Prostate gland (tissue), 2 donors: Measurements from ENCODE around the gene STXBP4. TPM values are rescaled to one million over a fixed set of nuclear protein-coding genes. Genes with fewer than 3 reads are reported as not detected.

Source experiments
- DNase-seq: peaks from one replicate; pipeline ENCODE4 v3.0.0-alpha.2; 2019; ENCODE audit warnings: low spot score
- H3K27ac ChIP-seq, 2 donors: fragments of 200-600 bp; sonication (generic); 2 replicates each; pipeline ENCODE4 v1.5.1; 2017 to 2019
- H3K27me3 ChIP-seq: fragments of 200-600 bp; sonication (generic); replicated peaks from 2 replicates; pipeline ENCODE4 v1.5.1; 2019; ENCODE audit not compliant: insufficient read depth
- H3K36me3 ChIP-seq, 2 donors: fragments of 200-600 bp; sonication (generic); 1 replicate in 1 of 2; 2 replicates in 1 of 2; pipeline versions ENCODE4 v1.5.1 to v1.8.1; 2017 to 2019
- H3K4me1 ChIP-seq: fragments of 200-600 bp; sonication (generic); replicated peaks from 2 replicates; pipeline ENCODE4 v1.5.1; 2019
- H3K4me3 ChIP-seq, 2 donors: fragments of 200-600 bp; sonication (generic); 2 replicates each; pipeline ENCODE4 v1.5.1; 2017 to 2019
- H3K9me3 ChIP-seq: fragments of 200-600 bp; sonication (generic); 2 replicates; pipeline ENCODE4 v1.5.1; 2017
- POLR2A ChIP-seq: fragments of 450-650 bp; IDR thresholded peaks from one replicate; pipeline ENCODE4 v1.6.1; 2016; ENCODE audit warnings: antibody characterized with exemption, mild to moderate bottlenecking
- POLR2AphosphoS5 ChIP-seq: sonication (generic); formaldehyde crosslinking; IDR thresholded peaks from one replicate; pipeline ENCODE4 v1.6.1; 2017; ENCODE audit warnings: antibody characterized with exemption
- WGBS: methylation state at CpG from one replicate; pipeline ENCODE4 v1.1.5; 2018; 5-methylcytosine and 5-hydroxymethylcytosine counted together
- intact Hi-C: fragments of 100-400 bp; cut with DNase I; formaldehyde crosslinking; loops from one replicate; pipeline ENCODE4 v1.14.2; 2022
- total RNA-seq, 2 donors: library from RNA; depleted of rRNA; stranded (reverse); fragments of >200 nt; gene quantifications; one replicate each; pipeline ENCODE4 v1.1.0, GENCODE V29; 2016
- TF ChIP-seq, protein P1 (sequence below), 4 experiments: fragments of 200-600 bp in 2 of 4; fragments of 450-650 bp in 2 of 4; sonication (generic) in 2 of 4; IDR thresholded peaks; 1 replicate in 3 of 4; 2 replicates in 1 of 4; pipeline ENCODE4 v1.5.1; 2016 to 2019; ENCODE audit warnings: antibody characterized with exemption in 4 of 4, mild to moderate bottlenecking in 2 of 4, moderate library complexity in 2 of 4

STXBP4 gene
- total RNA-seq, 2 donors from 2014 or later: 7.2 to 29.0 TPM

DNA sequence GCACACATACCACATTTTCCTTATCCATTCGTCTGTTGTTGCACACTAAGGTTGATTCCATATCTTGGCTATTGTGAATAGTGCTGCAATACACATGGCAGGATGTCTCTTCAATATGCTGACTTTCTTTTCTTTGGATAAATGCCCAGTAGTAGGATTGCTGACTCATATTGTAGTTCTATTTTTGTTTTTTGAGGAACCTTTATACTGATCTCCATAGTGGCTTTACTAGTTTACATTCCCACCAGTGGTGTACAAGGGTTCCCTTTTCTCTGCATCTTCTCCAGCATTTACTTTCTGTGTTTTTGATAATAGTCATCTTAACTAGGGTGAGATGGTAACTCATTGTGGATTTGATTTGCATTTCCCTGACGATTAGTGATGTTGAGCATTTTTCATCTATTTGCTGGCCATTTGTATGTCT lies 118.1 kb downstream of the STXBP4 start:
- intact Hi-C loops: no loop called here
- TF ChIP-seq, protein P1, sequence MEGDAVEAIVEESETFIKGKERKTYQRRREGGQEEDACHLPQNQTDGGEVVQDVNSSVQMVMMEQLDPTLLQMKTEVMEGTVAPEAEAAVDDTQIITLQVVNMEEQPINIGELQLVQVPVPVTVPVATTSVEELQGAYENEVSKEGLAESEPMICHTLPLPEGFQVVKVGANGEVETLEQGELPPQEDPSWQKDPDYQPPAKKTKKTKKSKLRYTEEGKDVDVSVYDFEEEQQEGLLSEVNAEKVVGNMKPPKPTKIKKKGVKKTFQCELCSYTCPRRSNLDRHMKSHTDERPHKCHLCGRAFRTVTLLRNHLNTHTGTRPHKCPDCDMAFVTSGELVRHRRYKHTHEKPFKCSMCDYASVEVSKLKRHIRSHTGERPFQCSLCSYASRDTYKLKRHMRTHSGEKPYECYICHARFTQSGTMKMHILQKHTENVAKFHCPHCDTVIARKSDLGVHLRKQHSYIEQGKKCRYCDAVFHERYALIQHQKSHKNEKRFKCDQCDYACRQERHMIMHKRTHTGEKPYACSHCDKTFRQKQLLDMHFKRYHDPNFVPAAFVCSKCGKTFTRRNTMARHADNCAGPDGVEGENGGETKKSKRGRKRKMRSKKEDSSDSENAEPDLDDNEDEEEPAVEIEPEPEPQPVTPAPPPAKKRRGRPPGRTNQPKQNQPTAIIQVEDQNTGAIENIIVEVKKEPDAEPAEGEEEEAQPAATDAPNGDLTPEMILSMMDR (IDR thresholded peaks at IDR 0.05): no peak
- TF ChIP-seq POLR2A: no peak
- no peak for TF ChIP-seq POLR2AphosphoS5
- WGBS: 76% methylated on average over 2 of the region's 2 CpGs
- Histone ChIP-seq H3K9me3 (no peaks in the 10 kb centered on the region), H3K4me1 (no peaks in the 10 kb centered on the region), H3K4me3 (no peak overlapping the region), H3K36me3 (no peaks in the 10 kb centered on the region), H3K27ac (no peak overlapping the region), H3K27me3 (no peaks in the 10 kb centered on the region)
- no peak for DNase-seq

DNA sequence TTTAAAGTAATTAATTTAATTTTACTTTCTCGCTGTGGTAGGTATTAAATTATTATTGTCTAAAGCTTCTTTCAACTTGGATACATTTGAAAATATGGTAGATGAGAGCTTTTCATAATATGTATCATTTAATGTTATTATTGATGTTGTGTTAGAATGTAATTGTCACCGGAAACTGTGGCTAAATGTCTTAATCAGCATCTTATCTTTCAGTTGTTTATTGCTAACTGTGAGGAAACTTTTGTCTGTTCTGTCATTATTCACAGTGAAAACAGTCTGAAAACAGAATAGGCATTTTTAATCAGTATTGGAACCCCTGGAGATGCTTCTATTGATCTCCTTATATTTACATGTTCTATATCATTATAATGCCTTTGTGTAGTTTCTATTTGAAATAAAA lies 120.7 kb downstream of the STXBP4 start:
- TF ChIP-seq POLR2A (no peak), POLR2AphosphoS5 (no peak)
- TF ChIP-seq, protein P1 (IDR thresholded peaks at IDR 0.05): no peak
- no peaks in the 10 kb centered on the region for H3K4me1 ChIP-seq
- WGBS: 97% methylated on average over 2 of the region's 2 CpGs
- H3K4me3 ChIP-seq: no peak overlapping the region
- no peaks in the 10 kb centered on the region for H3K9me3 ChIP-seq
- no peak overlapping the region for H3K27ac ChIP-seq
- DNase-seq: no peak
- H3K36me3 ChIP-seq: no peaks in the 10 kb centered on the region
- H3K27me3 ChIP-seq: no peaks in the 10 kb centered on the region
- intact Hi-C loops: no loop called here

DNA sequence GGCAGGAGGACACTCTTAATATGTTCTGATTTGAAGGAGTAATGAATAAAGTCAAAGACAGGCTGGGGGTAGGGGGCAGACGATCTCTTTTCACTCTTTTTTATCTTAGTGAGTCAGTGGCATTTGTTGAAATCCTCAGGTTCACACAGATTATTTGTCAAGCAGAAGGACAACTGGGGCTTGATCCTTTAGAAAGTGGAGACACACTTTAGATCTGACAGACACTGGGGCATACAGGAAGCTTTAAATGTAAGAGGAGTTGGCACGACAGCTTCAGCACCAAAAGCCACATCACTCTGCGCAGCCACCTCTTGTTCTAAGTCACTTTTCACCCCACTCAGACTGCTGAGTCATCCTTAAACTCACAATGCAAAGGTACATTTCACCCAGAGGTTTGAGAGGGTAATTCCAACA lies 121.5 kb downstream of the STXBP4 start:
- H3K27ac ChIP-seq: no peak overlapping the region
- no peaks in the 10 kb centered on the region for H3K4me1 ChIP-seq
- no peak for DNase-seq
- intact Hi-C loops: no loop called here
- H3K36me3 ChIP-seq: no peaks in the 10 kb centered on the region
- no peaks in the 10 kb centered on the region for H3K27me3 ChIP-seq
- no peak overlapping the region for H3K4me3 ChIP-seq
- no peak for TF ChIP-seq POLR2AphosphoS5
- TF ChIP-seq POLR2A: no peak
- TF ChIP-seq, protein P1 (IDR thresholded peaks at IDR 0.05): no peak
- no peaks in the 10 kb centered on the region for H3K9me3 ChIP-seq
- 77% methylated on average over 3 of the region's 3 CpGs for WGBS

DNA sequence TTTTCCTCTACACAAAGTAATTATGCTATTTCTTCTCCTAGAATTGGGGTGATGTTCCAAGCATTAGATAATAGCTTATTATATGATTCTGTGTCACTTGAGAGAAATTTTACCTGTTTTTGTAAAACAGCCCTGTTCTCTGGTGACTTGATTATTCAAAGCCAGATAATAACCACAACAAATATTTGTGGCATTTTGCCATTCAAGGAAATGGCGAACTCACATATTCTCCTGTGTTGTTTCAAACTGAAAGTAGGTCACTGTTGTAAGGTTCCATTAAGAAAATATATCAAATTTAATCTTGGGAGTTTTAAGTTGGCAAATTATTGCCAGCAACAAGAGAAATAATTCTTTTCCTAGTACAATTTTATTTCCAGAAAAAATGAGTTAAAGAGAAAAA lies 124.8 kb downstream of the STXBP4 start:
- TF ChIP-seq POLR2AphosphoS5 (no peak), POLR2A (no peak)
- TF ChIP-seq, protein P1 (IDR thresholded peaks at IDR 0.05): no peak
- Histone ChIP-seq H3K9me3 (no peaks in the 10 kb centered on the region), H3K4me3 (no peak overlapping the region), H3K36me3 (no peaks in the 10 kb centered on the region), H3K27ac (no peak overlapping the region), H3K4me1 (no peaks in the 10 kb centered on the region), H3K27me3 (no peaks in the 10 kb centered on the region)
- no peak for DNase-seq
- intact Hi-C loops: no loop called here
- WGBS: 88% methylated on average over 1 of the region's 1 CpG

DNA sequence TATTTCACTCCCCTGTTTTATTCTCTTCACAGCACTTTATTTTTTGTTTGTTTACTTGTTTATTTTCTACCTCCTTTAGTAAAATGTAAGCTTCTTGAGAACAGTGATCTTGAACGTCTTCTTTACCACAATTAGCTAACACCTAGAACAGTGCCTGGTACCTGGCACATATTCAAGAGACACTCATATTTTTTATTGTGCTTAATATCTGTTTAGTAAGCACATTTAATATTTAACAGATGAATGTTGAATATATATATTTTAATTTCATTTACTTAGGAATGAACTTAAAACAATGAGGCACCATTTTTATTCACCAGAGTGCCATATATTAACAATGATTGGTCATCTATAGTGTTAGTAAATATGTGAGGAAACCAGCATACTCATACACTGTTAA lies 130.2 kb downstream of the STXBP4 start:
- no peaks in the 10 kb centered on the region for H3K27me3 ChIP-seq
- intact Hi-C loops: no loop called here
- no peaks in the 10 kb centered on the region for H3K4me1 ChIP-seq
- H3K27ac ChIP-seq: no peak overlapping the region
- H3K9me3 ChIP-seq: no peaks in the 10 kb centered on the region
- TF ChIP-seq POLR2AphosphoS5: no peak
- no peak for TF ChIP-seq POLR2A
- TF ChIP-seq, protein P1 (IDR thresholded peaks at IDR 0.05): no peak
- DNase-seq: no peak
- no peak overlapping the region for H3K4me3 ChIP-seq
- H3K36me3 ChIP-seq: no peaks in the 10 kb centered on the region
- WGBS: 87% methylated on average over 1 of the region's 1 CpG
